Panc1 (cell line): ENCODE results near the gene TRPM5. TPM values are rescaled to one million over a fixed set of nuclear protein-coding genes. Genes with fewer than 3 reads are reported as not detected.

Source experiments
- ATAC-seq: fragments of 200-7000 bp; cut with Tn5 transposase; 2 replicates; pipeline ENCODE4 v1.9.1; 2020; ENCODE audit warnings: mild to moderate bottlenecking, moderate library complexity
- BruUV-seq: library from RNA; stranded (reverse); fragments of 400-500 nt; replicated peaks from 2 replicates; lab custom pipeline; 2021; lab: Mats Ljungman, UMichigan
- CTCF ChIA-PET: fragments of 300-600 bp; sonication (Branson Sonifier 250); formaldehyde crosslinking; loops from one replicate; lab custom pipeline; 2022; ENCODE audit warnings: antibody characterized with exemption; lab: Charles Lee
- POLR2A ChIA-PET: fragments of 300-600 bp; sonication (Branson Sonifier 250); formaldehyde crosslinking; loops from one replicate; lab custom pipeline; 2022; ENCODE audit warnings: antibody characterized with exemption; lab: Charles Lee
- DNase-seq: peaks from one replicate; pipeline ENCODE4 v3.0.0-alpha.2; 2010; ENCODE audit warnings: low read depth, low spot score
- H3K27ac ChIP-seq: 2 replicates; pipeline ENCODE4 v1.5.1; 2011; ENCODE audit warnings: mild to moderate bottlenecking, low read length, inconsistent platforms
- H3K27me3 ChIP-seq: fragments of 200-500 bp; sonication (Bioruptor generic); 2 replicates; pipeline ENCODE4 v1.6.0; 2014; ENCODE audit warnings: low read length, inconsistent platforms; ENCODE audit not compliant: control insufficient read depth, insufficient read depth
- H3K36me3 ChIP-seq: fragments of 200-500 bp; sonication (Bioruptor generic); 2 replicates; pipeline ENCODE4 v1.5.1; 2014; ENCODE audit warnings: inconsistent platforms, mild to moderate bottlenecking, low read length, moderate library complexity; ENCODE audit not compliant: control insufficient read depth, insufficient read depth
- H3K4me1 ChIP-seq: 2 replicates; pipeline ENCODE4 v1.5.1; 2011; ENCODE audit warnings: inconsistent platforms, mild to moderate bottlenecking, low read length, moderate library complexity; ENCODE audit not compliant: control insufficient read depth, insufficient read depth
- H3K4me3 ChIP-seq, 2 experiments: 2 replicates each; pipeline ENCODE4 v1.5.1; 2011 to 2012; ENCODE audit warnings: low read depth in 2 of 2, low read length in 2 of 2, mild to moderate bottlenecking in 2 of 2, inconsistent platforms in 1 of 2, moderate library complexity in 1 of 2
- H3K9me3 ChIP-seq: fragments of 200-500 bp; sonication (Bioruptor generic); 2 replicates; pipeline ENCODE4 v1.5.1; 2014; ENCODE audit warnings: low read depth, mild to moderate bottlenecking, inconsistent platforms, low read length, moderate library complexity; ENCODE audit not compliant: control insufficient read depth, insufficient read depth
- CTCF ChIP-seq: fragments of 450-650 bp; IDR thresholded peaks from 2 replicates; pipeline ENCODE4 v1.5.1; 2017; ENCODE audit warnings: mild to moderate bottlenecking
- POLR2AphosphoS5 ChIP-seq: IDR thresholded peaks from 2 replicates; pipeline ENCODE4 v1.6.1; 2012; ENCODE audit warnings: mild to moderate bottlenecking, low read depth, low read length, moderate library complexity
- REST ChIP-seq, 2 experiments: IDR thresholded peaks; 2 replicates each; pipeline ENCODE4 v1.6.1; 2011 to 2012; ENCODE audit warnings: low read depth in 2 of 2, control low read depth in 1 of 2, low read length in 1 of 2, mild to moderate bottlenecking in 1 of 2, moderate library complexity in 1 of 2; ENCODE audit not compliant: insufficient read depth in 1 of 2
- SIN3A ChIP-seq: IDR thresholded peaks from 2 replicates; pipeline ENCODE4 v1.6.1; 2012; ENCODE audit warnings: low read depth, mild to moderate bottlenecking, low read length, moderate library complexity, borderline replicate concordance; ENCODE audit not compliant: insufficient read depth
- TCF7L2 ChIP-seq: IDR thresholded peaks from 2 replicates; pipeline ENCODE4 v1.6.1; 2011; ENCODE audit warnings: mild to moderate bottlenecking, low read depth, low read length, inconsistent platforms
- in situ Hi-C: cut with HindIII; loops from 2 replicates; pipeline ENCODE4 v1.10.0; 2016; ENCODE audit warnings: low sequenced_read_pairs, low pct_unique_long_range_greater_than_20kb
- intact Hi-C: fragments of 100-400 bp; cut with micrococcal nuclease; formaldehyde crosslinking; loops from one replicate; pipeline ENCODE4 v1.10.0; 2022; ENCODE audit not compliant: unreplicated experiment
- total RNA-seq: library from RNA; stranded (reverse); gene quantifications from one replicate; pipeline ENCODE4 v1.2.1, GENCODE V29; 2021; ENCODE audit not compliant: unreplicated experiment

TRPM5 gene
- total RNA-seq, 1 experiment from 2014 or later, result 0.08 TPM

- BruUV-seq, result no TSS peak
- Histone ChIP-seq H3K27me3 (peaks cover 11% of the 10 kb centered on the region; the same call in 1 of the 2 replicates), H3K9me3 (no peaks in the 10 kb centered on the region), H3K4me1 (peaks cover 7% of the 10 kb centered on the region; the same call in 1 of the 2 replicates), H3K27ac (no peak overlapping the region), H3K4me3 (no peak overlapping the region), H3K36me3 (no peaks in the 10 kb centered on the region)
- in situ Hi-C loops, result no loop called here
- no peak for TF ChIP-seq SIN3A
- TF ChIP-seq REST (IDR thresholded peaks at IDR 0.05; ENCODE audit: insufficient read depth in 1 of 2, low read depth in 2 of 2, low read length in 1 of 2), result no peak
- no peak for TF ChIP-seq POLR2AphosphoS5
- no peak for TF ChIP-seq CTCF
- TF ChIP-seq TCF7L2, result no peak
- ChIA-PET POLR2A (interaction anchor here (0.6 kb wide), 1 partner anchor 9 kb away, joined by 3 read pairs; no protein-coding TSS in a partner anchor), CTCF (interaction anchor here (0.6 kb wide), 1 partner anchor 28 kb away, joined by 3 read pairs; no protein-coding TSS in a partner anchor)
- ATAC-seq (no peak), DNase-seq (no peak)
- intact Hi-C loops, result no loop called here
These were observed 3.1 kb upstream of the TRPM5 start for GRCh38 chr11:2447253-2447950.

- H3K4me3 ChIP-seq, result no peak overlapping the region
- BruUV-seq, result no TSS peak
- peaks cover 11% of the 10 kb centered on the region; the same call in 1 of the 2 replicates for H3K27me3 ChIP-seq
- in situ Hi-C loops, result no loop called here
- no peak overlapping the region for H3K27ac ChIP-seq
- H3K4me1 ChIP-seq, result peaks cover 7% of the 10 kb centered on the region; the same call in 1 of the 2 replicates
- ChIA-PET POLR2A (interaction anchor here (0.6 kb wide), 1 partner anchor 8 kb away, joined by 3 read pairs; no protein-coding TSS in a partner anchor), CTCF (interaction anchor here (0.6 kb wide), 1 partner anchor 281 kb away, joined by 5 read pairs; no protein-coding TSS in a partner anchor)
- DNase-seq (no peak), ATAC-seq (no peak)
- no peaks in the 10 kb centered on the region for H3K9me3 ChIP-seq
- intact Hi-C loops, result no loop called here
- no peaks in the 10 kb centered on the region for H3K36me3 ChIP-seq
- TF ChIP-seq TCF7L2, result no peak
- TF ChIP-seq REST (IDR thresholded peaks at IDR 0.05; ENCODE audit: insufficient read depth in 1 of 2, low read depth in 2 of 2, low read length in 1 of 2), result no peak
- TF ChIP-seq POLR2AphosphoS5, result no peak
- no peak for TF ChIP-seq CTCF
- no peak for TF ChIP-seq SIN3A
These were observed 2.4 kb upstream of the TRPM5 start for GRCh38 chr11:2446590-2447252.
